Activated CD4-positive, alpha-beta T cell treated with anti-CD3 and anti-CD28 coated beads for 36 hours (primary cell): ENCODE data around the gene GHRL. TPM values are rescaled to one million over a fixed set of nuclear protein-coding genes. Genes with fewer than 3 reads are reported as not detected.

ENCODE experiments used
- ATAC-seq: fragments of 200-7000 bp; cut with Tn5 transposase; one replicate; pipeline ENCODE4 v1.10.0; 2021; ENCODE audit warnings: mild to moderate bottlenecking, moderate library complexity
- CTCF ChIA-PET: fragments of 350-600 bp; sonication (Branson Sonifier 250); formaldehyde crosslinking; loops from one replicate; lab custom pipeline; 2021; ENCODE audit warnings: antibody characterized with exemption; lab: Charles Lee
- POLR2A ChIA-PET: fragments of 350-600 bp; sonication (Branson Sonifier 250); formaldehyde crosslinking; loops from one replicate; lab custom pipeline; 2021; ENCODE audit warnings: antibody characterized with exemption, inconsistent platforms; lab: Charles Lee
- DNase-seq: peaks from one replicate; pipeline ENCODE4 v3.0.0-alpha.2; 2020
- H3K27ac Mint-ChIP-seq: one replicate; pipeline ENCODE4 v1.8.0; 2021; ENCODE audit warnings: mixed read lengths
- H3K27me3 Mint-ChIP-seq: one replicate; pipeline ENCODE4 v1.8.0; 2021; ENCODE audit warnings: mixed read lengths
- H3K36me3 Mint-ChIP-seq: one replicate; pipeline ENCODE4 v1.8.0; 2021; ENCODE audit warnings: low read depth, mixed read lengths
- H3K4me1 Mint-ChIP-seq: one replicate; pipeline ENCODE4 v1.8.0; 2021; ENCODE audit warnings: mixed read lengths
- H3K4me3 Mint-ChIP-seq: one replicate; pipeline ENCODE4 v1.8.0; 2021; ENCODE audit warnings: mild to moderate bottlenecking, moderate library complexity, mixed read lengths
- H3K9me3 Mint-ChIP-seq: one replicate; pipeline ENCODE4 v1.8.0; 2021; ENCODE audit warnings: low read depth, mixed read lengths
- intact Hi-C, 2 experiments: fragments of 100-400 bp; cut with DNase I in 1 of 2; cut with micrococcal nuclease in 1 of 2; formaldehyde crosslinking; loops; one replicate each; pipeline versions ENCODE4 v1.14.2 to v1.15.1; 2022 to 2024; cut with DNase I, micrococcal nuclease
- total RNA-seq, 2 experiments: library from RNA; stranded (reverse); gene quantifications; one replicate each; pipeline ENCODE4 v1.2.3, GENCODE V29; 2021

GHRL gene
- total RNA-seq, 2 experiments from 2014 or later, result 0.19 to 0.30 TPM

GRCh38 chr3:10284496-10284895 lies 8.3 kb downstream of the GHRL start:
- no peak overlapping the region for H3K4me3 Mint-ChIP-seq
- peak overlapping the region; percentile 29 for H3K27ac Mint-ChIP-seq
- peaks cover 52% of the 10 kb centered on the region for H3K36me3 Mint-ChIP-seq
- ATAC-seq (peak; percentile 62), DNase-seq (peak; percentile 60)
- peaks cover 63% of the 10 kb centered on the region for H3K4me1 Mint-ChIP-seq
- H3K27me3 Mint-ChIP-seq, result no peaks in the 10 kb centered on the region
- intact Hi-C loops, result no loop called here
- H3K9me3 Mint-ChIP-seq, result no peaks in the 10 kb centered on the region
- ChIA-PET CTCF (interaction anchor here (0.7 to 5.3 kb wide), 3 partner anchors 9 to 313 kb away, joined by 3 to 31 read pairs (median 4); no protein-coding TSS in a partner anchor), POLR2A (no interaction called here)

DNA sequence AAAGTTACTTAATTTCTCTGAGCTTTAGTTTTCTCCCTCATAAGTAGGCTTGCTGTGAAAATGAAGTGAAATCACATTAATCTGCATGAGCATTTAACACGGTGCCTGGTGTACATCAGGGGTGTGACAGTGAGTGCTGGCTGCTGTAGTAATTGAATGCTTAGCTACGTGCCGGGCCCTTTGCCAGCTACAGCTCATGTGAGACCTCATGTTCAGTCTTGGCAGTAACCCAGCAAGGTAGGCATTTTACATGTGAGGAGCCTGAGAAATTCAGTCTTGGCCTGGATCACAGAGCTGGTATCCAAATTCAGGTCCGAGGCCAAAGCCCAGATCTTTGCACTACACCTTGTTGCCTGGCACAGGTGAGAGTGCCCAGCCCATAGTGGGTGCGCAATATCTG lies 9.1 kb downstream of the GHRL start:
- ATAC-seq, result no peak

GRCh38 chr3:10281951-10282350 lies 10.8 kb downstream of the GHRL start:
- ATAC-seq (no peak), DNase-seq (no peak)
- ChIA-PET POLR2A (no interaction called here), CTCF (interaction anchor here (0.7 to 5.3 kb wide), 4 partner anchors 10 to 81 kb away, joined by 3 to 31 read pairs (median 4); no protein-coding TSS in a partner anchor)
- H3K9me3 Mint-ChIP-seq, result no peaks in the 10 kb centered on the region
- H3K4me3 Mint-ChIP-seq, result no peak overlapping the region
- H3K27ac Mint-ChIP-seq, result peak overlapping the region; percentile 34
- peaks cover 78% of the 10 kb centered on the region for H3K4me1 Mint-ChIP-seq
- peaks cover 55% of the 10 kb centered on the region for H3K36me3 Mint-ChIP-seq
- no peaks in the 10 kb centered on the region for H3K27me3 Mint-ChIP-seq
- intact Hi-C loops, result no loop called here

More for the DNA sequence above, 9.1 kb downstream of the GHRL start:
- Mint-ChIP-seq H3K27me3 (no peaks in the 10 kb centered on the region), H3K4me1 (peaks cover 72% of the 10 kb centered on the region), H3K4me3 (no peak overlapping the region), H3K36me3 (peaks cover 58% of the 10 kb centered on the region), H3K27ac (no peak overlapping the region), H3K9me3 (no peaks in the 10 kb centered on the region)
- ChIA-PET CTCF (interaction anchor here (0.6 to 5.3 kb wide), 9 partner anchors 9 to 226 kb away, joined by 3 to 31 read pairs (median 3); no protein-coding TSS in a partner anchor), POLR2A (interaction anchor here (1.1 kb wide), 1 partner anchor 12 kb away, joined by 4 read pairs; no protein-coding TSS in a partner anchor)
- intact Hi-C loops, result no loop called here
- DNase-seq, result no peak

- ATAC-seq (no peak), DNase-seq (no peak)
- Mint-ChIP-seq H3K4me3 (no peak overlapping the region), H3K9me3 (no peaks in the 10 kb centered on the region), H3K27ac (peak overlapping the region; percentile 19), H3K36me3 (peaks cover 51% of the 10 kb centered on the region), H3K27me3 (no peaks in the 10 kb centered on the region), H3K4me1 (peaks cover 68% of the 10 kb centered on the region)
- intact Hi-C loops, result no loop called here
- CTCF ChIA-PET, result interaction anchor here (1.1 to 5.3 kb wide), 3 partner anchors 10 to 57 kb away, joined by 3 to 31 read pairs (median 3); no protein-coding TSS in a partner anchor
- POLR2A ChIA-PET, result no interaction called here
Measured at GRCh38 chr3:10280571-10280970, 12.2 kb downstream of the GHRL start.

GRCh38 chr3:10280177-10280529 lies 12.6 kb downstream of the GHRL start:
- CTCF ChIA-PET, result interaction anchor here (1.1 to 5.3 kb wide), 4 partner anchors 11 to 57 kb away, joined by 3 to 31 read pairs (median 4); no protein-coding TSS in a partner anchor
- Mint-ChIP-seq H3K4me3 (no peak overlapping the region), H3K36me3 (peaks cover 48% of the 10 kb centered on the region), H3K27me3 (no peaks in the 10 kb centered on the region), H3K27ac (peak overlapping the region; percentile 55), H3K4me1 (peaks cover 64% of the 10 kb centered on the region), H3K9me3 (no peaks in the 10 kb centered on the region)
- ATAC-seq (no peak), DNase-seq (peak; percentile 55)
- intact Hi-C loops, result no loop called here
- POLR2A ChIA-PET, result no interaction called here

DNA sequence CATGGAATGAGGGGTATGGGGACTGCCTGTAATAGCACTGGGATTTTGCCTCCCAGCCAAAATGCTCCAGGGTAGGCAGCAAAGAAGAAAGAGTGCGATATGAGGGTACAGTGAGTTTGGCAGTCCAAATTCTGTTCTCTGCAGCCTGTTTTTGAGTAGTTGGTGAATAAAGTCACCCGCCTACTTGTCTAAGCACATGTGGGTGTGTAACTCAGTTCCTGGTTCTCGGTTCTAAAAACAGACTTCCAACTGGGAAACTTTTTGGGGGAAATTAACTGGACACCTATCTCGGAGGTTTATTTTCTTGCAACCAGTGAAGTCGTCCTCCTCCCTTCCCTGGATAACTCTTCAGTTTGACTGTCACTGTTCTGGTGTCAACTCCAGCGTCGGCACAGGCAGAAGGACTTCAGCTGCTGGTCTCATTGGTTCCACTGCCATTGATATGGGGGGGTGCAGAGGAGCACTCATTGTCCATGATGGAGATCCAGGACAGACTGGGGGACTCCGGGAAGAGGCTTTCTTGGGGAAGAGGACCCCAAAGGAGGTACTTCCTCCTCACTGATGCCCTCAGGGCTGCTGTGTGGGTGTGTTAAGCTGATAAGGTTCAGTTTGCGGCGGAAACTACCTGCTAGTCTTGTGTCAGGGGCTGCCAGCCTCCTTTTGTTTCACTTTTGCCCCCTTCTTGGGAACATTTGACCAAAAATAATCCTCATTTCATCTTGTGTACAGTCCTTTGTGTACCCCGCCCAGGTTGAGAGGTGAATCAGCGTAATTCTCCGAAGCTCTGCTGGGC lies 13.2 kb downstream of the GHRL start:
- CTCF ChIA-PET, result interaction anchor here (0.6 to 5.3 kb wide), 5 partner anchors 10 to 976 kb away, joined by 3 to 31 read pairs (median 3); no protein-coding TSS in a partner anchor
- POLR2A ChIA-PET, result no interaction called here

GRCh38 chr3:10278501-10278900 lies 14.2 kb downstream of the GHRL start:
- intact Hi-C loops, result no loop called here
- DNase-seq (no peak), ATAC-seq (no peak)
- Mint-ChIP-seq H3K36me3 (peaks cover 50% of the 10 kb centered on the region), H3K4me3 (no peak overlapping the region), H3K4me1 (peaks cover 58% of the 10 kb centered on the region), H3K9me3 (no peaks in the 10 kb centered on the region), H3K27ac (no peak overlapping the region), H3K27me3 (no peaks in the 10 kb centered on the region)
- ChIA-PET CTCF (no interaction called here), POLR2A (no interaction called here)

More for the DNA sequence above, 13.2 kb downstream of the GHRL start:
- ATAC-seq (no peak), DNase-seq (no peak)
- Mint-ChIP-seq H3K27me3 (no peaks in the 10 kb centered on the region), H3K4me1 (peaks cover 59% of the 10 kb centered on the region), H3K4me3 (no peak overlapping the region), H3K36me3 (peaks cover 45% of the 10 kb centered on the region), H3K27ac (no peak overlapping the region), H3K9me3 (no peaks in the 10 kb centered on the region)
- intact Hi-C loops, result no loop called here

- no peaks in the 10 kb centered on the region for H3K9me3 Mint-ChIP-seq
- H3K4me3 Mint-ChIP-seq, result no peak overlapping the region
- DNase-seq (no peak), ATAC-seq (no peak)
- peaks cover 59% of the 10 kb centered on the region for H3K4me1 Mint-ChIP-seq
- ChIA-PET POLR2A (interaction anchor here (0.7 kb wide), 1 partner anchor 35 kb away, joined by 3 read pairs; no protein-coding TSS in a partner anchor), CTCF (interaction anchor here (2.3 kb wide), 1 partner anchor 14 kb away, joined by 11 read pairs; no protein-coding TSS in a partner anchor)
- H3K27me3 Mint-ChIP-seq, result no peaks in the 10 kb centered on the region
- intact Hi-C loops, result no loop called here
- peaks cover 51% of the 10 kb centered on the region for H3K36me3 Mint-ChIP-seq
- no peak overlapping the region for H3K27ac Mint-ChIP-seq
Measured at GRCh38 chr3:10277115-10277625, 15.6 kb downstream of the GHRL start.

- peaks cover 47% of the 10 kb centered on the region for H3K36me3 Mint-ChIP-seq
- ChIA-PET POLR2A (interaction anchor here (0.6 to 0.7 kb wide), 3 partner anchors 18 to 291 kb away, joined by 3 to 6 read pairs (median 3); partner anchors contain the start of gene GHRL), CTCF (interaction anchor here (0.7 to 3.7 kb wide), 4 partner anchors 9 to 76 kb away, joined by 3 to 29 read pairs (median 3); no protein-coding TSS in a partner anchor)
- H3K4me1 Mint-ChIP-seq, result peaks cover 45% of the 10 kb centered on the region
- H3K9me3 Mint-ChIP-seq, result no peaks in the 10 kb centered on the region
- no peak overlapping the region for H3K4me3 Mint-ChIP-seq
- DNase-seq, result no peak
- ATAC-seq, result no peak
- intact Hi-C loops, result no loop called here
- no peaks in the 10 kb centered on the region for H3K27me3 Mint-ChIP-seq
- H3K27ac Mint-ChIP-seq, result peak overlapping the region; percentile 27
Measured at GRCh38 chr3:10274601-10275000, 18.1 kb downstream of the GHRL start.

DNA sequence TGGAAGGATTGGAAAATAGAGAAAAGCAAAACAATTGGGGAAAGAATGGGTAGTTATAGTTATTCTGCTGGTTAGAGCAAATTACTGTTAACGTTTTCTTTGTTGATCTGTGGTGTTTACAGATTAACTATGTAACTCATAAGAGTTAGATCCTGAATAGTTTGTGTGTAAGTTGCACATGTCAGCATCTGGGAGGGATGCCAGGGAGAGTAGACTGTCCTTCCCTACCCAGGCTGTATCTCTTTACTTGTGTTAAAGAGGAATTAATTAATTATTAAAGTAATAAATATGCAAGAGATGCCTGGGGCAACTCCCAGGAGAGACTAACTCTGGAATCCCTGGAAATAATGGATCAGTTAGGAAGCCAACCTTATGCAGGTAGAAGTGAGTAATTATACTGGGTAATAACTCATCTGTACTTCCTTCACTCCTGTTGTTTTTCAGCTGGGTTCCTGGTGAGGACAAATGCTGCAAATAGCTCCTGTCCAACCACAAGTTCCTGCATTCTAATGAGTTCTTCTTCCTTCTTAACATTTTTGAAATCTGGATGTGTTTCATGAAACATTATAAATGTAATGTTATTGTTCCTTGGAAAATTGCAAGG lies 18.9 kb downstream of the GHRL start:
- ATAC-seq (no peak), DNase-seq (no peak)
- Mint-ChIP-seq H3K4me1 (peaks cover 42% of the 10 kb centered on the region), H3K9me3 (no peaks in the 10 kb centered on the region), H3K4me3 (no peak overlapping the region), H3K27ac (no peak overlapping the region), H3K27me3 (no peaks in the 10 kb centered on the region), H3K36me3 (peaks cover 46% of the 10 kb centered on the region)
- intact Hi-C loops, result no loop called here
- ChIA-PET POLR2A (interaction anchor here (0.7 kb wide), 1 partner anchor 265 kb away, joined by 3 read pairs; no protein-coding TSS in a partner anchor), CTCF (interaction anchor here (0.5 to 3.7 kb wide), 5 partner anchors 10 to 75 kb away, joined by 3 to 29 read pairs (median 3); no protein-coding TSS in a partner anchor)

- Mint-ChIP-seq H3K27me3 (no peaks in the 10 kb centered on the region), H3K27ac (peak overlapping the region; percentile 7), H3K4me1 (peaks cover 47% of the 10 kb centered on the region), H3K9me3 (no peaks in the 10 kb centered on the region), H3K36me3 (peaks cover 45% of the 10 kb centered on the region), H3K4me3 (no peak overlapping the region)
- CTCF ChIA-PET, result interaction anchor here (0.6 to 3.7 kb wide), 2 partner anchors 9 to 112 kb away, joined by 3 to 29 read pairs; no protein-coding TSS in a partner anchor
- DNase-seq (no peak), ATAC-seq (peak; percentile 57)
- intact Hi-C loops, result no loop called here
- POLR2A ChIA-PET, result interaction anchor here (0.6 kb wide), 2 partner anchors 9 to 32 kb away, joined by 3 to 7 read pairs; no protein-coding TSS in a partner anchor
Measured at GRCh38 chr3:10272977-10273376, 19.8 kb downstream of the GHRL start.
